Suppressor macrophage (primary cell): ENCODE measurements around the gene BRD3.
"Not testable (repeated sequence)": the region's sequence is repeated elsewhere in the genome, so short reads cannot be mapped to it uniquely, and the experiment has no call there.

ENCODE experiments used
- DNase-seq, 4 experiments: peaks; one replicate each; pipeline ENCODE4 v3.0.0-alpha.2; 2020 to 2022
- total RNA-seq, 17 experiments: gene quantifications; one replicate each; lab custom pipeline; 2026; ENCODE audit warnings: mixed read lengths in 6 of 17, inconsistent platforms in 3 of 17; lab: John Stamatoyannopoulos, UW

The BRD3 gene
- total RNA-seq = 2.2 to 27.1 (median 6.6) reads per million in 17 experiments

DNA sequence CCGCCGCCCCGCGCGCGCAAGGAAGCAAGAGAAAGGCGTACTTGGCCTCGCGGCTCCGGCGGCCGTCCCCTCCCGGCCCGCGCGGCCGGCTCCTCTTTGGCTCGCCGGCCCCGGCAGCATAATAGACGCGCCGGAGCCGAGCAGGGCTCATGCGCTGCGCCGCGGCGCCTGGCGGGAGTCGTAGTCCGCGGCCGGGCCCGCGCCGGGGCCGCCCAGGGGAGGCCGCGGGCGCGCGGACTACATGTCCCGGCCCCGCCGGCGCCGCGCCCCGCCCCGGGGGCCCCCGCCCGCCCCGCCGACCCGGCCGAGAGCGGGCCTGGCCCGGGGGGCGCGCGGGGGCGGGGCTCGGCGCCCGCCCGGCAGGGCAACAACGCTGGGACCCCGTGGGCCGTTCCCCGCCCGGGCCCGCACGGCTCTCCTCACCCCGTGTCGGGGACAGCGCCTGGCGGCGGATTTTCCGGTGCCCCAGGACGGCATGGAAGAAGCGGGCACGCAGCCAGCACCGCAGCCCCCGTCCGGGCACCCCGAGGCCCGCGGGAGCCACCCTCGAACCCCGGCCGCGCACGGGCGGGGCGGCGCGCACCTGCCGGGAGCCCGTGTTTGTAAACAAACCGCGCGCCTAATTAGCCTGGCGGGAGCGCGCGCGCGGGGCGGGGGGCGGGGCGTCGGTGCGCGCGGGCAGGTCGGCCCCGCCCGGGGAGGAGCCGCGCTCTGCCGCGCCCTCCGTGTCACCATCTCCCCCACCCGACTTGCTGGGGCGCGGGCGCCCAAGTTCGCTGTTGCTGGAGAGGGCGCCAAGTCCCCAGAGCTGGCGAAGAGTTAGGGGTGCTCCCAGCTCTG, at the start of gene BRD3:
TSS of gene BRD3 (minus strand) at position 123 of the 840 bp plus-strand sequence. CDS start 14,549 bp downstream, outside the sequence.
- peak; percentile 93 to 99 (median 97) for DNase-seq

DNA sequence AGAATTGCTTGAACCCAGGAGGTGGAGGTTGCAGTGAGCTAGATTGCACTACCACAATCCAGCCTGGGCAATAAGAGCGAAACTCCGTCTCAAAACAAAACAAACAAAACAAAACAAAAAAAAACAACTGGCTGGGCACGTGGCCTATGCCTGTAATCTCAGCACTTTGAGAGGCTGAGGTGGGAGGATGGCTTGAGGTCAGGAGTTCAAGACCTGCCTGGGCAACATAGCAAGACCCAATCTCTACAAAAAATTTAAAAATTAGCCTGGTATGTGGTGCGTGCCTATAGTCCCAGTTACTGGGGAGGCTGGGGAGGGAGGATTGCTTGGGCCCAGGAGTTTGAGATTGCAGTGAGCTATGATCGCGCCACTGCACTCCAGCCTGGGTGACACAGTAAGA, 44.7 kb upstream of the BRD3 start:
- no peak for DNase-seq

DNA sequence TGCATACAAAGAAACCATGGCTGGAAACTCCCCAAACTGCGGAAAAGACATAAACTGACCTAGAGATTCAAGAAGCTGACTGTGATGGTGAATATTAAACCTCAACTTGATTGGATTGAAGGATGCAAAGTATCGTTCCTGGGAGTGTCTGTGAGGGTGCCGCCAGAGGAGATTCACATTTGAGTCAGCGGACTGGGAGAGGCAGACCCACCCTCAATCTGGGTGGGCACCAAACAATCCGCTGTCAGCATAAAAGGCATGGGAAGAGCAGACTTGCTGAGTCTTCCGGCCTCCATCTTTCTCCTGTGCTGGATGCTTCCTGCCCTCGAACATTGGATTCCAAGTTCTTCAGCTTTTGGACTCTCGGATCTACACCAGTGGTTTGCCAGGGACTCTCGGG, 43.2 kb upstream of the BRD3 start:
- no peak for DNase-seq

DNA sequence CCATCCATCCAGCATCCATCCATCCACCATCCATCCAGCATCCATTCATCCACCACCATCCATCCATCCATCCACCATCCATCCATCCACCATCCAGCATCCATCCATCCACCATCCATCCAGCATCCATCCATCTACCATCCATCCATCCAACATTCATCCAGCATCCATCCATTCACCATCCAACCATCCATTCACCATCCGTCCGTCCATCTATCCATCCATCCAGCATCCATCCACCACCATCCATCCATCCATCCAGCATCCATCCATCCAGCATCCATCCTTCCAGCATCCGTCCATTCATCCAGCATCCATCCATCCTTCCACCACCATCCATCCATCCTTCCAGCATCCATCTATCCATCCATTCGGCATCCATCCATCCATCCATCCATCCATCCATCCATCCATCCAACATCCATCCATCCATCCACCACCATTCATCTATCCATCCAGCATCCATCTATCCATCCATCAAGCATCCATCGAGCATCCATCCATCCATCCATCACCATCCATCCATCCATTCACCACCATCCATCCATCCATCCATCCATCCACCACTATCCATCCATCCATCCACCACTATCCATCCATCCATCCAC, 35.7 kb upstream of the BRD3 start:
- no peak for DNase-seq

DNA sequence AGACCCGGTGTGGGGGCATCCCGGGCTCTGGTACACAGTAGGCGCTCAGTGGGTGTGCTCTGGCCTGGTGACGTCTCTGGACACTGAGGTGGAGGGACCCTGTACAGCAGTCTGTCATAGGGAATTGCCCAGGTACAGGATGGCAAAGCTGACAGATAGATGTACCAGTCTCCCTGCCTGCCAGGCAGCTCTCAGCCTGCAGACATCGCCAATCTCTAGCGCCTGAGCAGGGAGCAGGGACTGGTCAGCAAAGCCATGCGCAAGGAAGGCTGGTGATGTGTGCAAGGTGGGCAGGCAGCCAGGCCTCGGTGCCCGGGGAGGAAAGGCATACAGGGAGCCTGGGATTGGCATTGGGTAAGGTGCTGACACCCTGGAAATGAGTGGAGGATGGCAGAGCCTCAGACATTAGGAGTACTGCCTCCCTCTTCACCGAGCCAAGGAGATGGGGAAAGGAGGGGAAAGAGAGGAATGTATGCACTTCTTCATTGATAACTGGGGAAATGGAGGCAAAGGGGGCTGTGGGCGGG, 33.9 kb upstream of the BRD3 start:
- no peak for DNase-seq

DNA sequence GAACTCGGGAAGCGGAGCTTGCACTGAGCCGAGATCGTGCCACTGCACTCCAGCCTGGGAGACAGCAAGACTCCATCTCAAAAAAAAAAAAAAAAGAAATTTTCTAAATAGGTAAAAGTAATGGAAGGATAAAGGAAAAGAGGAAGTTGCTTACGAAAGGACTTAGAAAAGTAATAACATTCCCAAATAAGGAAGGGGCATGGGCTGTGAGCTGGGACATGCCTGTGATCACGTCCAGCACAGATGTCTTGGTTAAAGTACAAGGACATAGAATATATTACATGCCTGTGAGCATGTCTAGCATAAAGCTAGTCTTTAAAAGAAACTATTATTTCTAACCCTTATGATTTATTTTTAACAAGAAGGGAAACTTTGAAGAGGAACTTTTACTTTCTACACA, 33.3 kb upstream of the BRD3 start:
- DNase-seq = peak in 1 of 4 experiments; percentile 14

DNA sequence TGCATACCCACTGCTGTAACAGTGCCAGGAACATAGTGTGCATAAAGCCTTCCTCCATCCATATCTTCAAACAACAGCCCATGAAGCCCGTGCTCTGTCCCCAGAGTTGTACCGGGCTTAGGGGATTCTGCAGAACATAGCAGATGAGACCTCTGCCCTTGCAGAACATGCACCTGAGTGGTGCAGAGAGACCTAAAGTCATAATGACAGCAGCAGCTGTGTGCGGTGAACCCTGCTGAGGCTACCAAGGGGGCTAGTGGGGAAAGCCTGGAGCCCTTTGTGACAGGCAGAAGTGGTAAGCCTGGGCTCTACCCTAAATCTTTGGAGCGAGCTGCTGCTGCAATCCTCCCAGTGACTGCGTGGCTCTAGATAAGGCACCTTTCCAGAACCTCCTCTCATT, 32.2 kb upstream of the BRD3 start:
- DNase-seq = no peak

DNA sequence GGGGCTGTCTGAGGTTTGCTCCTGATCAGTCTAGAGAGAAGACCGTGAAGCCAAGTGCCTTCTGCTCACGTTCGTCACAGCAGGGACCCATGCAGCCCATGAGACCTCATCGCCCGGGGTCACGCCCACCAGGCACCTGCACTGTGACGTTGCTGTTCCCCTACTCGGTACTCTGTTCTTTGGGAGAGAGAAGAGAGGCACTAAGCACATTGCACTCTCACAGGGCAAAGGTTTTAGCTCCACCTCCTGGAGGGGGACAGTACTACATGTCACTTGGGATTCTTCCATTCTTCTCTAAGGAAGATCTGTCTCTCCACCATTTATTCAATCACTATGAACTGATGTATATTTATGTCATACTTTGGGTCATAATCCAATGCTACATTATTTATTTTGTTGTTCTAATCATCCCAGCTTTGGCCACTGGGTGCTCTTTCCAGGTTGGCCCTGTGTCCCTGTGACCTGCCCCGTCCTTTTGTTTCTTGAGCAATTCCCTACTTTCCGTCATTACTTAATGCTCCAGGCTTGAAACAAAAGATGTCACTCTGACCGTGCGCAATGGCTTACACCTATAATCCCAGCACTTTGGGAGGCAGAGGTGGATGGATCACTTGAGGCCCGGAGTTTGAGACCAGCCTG, 31.4 kb upstream of the BRD3 start:
- DNase-seq = peak; percentile 75 to 86 (median 78)

DNA sequence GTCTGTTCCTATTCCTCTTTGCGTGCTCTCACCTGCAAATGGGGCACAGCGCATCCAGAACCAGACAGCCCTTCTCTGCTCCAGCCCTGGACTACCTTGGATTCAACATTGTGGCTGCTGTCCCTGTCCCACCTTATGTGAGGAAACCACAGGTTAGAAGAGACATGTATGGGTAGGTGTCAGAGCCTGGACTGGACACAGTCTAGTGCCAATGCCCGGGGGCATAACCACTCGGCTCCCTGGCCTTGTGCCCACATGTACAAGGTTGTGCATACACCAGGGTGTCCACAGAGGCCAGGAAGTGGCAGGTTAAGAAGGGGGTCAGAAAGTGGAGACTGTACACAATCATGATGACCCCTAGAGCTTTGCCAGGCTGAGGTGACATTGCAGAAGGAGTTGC, 22.1 kb upstream of the BRD3 start:
- DNase-seq = no peak

DNA sequence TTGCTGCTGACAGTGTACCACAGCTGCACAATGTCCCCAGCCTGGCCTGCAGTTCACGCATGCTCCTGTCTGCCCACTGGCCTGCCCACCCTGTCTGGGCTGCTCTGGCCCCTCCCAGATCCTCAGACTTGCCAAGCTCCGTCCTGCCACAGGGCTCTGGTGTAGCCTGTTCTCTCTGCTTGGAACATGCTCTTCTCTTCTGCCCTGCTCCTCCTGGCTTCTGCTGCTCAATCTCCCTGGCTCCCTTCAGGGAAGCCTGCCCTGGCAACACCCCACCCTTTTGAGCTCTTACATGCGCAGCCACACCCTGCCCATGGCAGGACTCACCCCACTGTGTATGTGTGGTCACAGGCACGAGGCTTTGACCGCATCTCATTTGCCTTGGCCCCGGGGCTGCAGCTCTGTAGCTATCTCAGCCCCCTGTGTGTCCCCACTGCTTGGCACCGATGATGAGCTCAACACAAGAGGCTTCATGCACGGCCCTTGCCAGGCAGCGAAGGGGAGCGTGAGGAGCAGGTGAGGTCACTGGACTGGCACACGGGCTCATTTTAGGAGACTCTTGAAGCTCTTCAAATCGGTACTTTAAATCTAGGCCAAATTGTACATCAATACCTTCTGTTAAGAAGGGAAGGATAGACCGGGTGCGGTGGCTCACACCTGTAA, 20.4 kb upstream of the BRD3 start:
- DNase-seq = no peak

DNA sequence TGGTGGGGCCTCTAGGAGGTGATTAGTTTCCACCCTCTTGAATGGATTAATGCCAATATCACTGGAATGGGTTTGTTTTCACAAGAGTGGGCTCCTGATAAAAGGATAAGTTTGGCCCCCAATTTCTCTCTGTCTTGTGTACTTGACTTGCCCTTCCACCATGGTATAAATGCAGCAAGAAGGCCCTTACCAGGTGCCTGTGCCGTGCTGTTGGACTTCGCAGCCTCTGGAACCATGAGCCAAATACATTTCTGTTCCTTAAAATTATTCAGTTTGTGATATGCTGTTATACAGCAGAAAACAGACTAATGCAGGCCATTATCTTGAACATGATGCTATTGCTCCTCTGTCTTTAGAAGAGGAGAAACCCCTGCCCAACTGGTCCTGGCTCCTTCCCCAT, 17.8 kb upstream of the BRD3 start:
- DNase-seq = no peak

DNA sequence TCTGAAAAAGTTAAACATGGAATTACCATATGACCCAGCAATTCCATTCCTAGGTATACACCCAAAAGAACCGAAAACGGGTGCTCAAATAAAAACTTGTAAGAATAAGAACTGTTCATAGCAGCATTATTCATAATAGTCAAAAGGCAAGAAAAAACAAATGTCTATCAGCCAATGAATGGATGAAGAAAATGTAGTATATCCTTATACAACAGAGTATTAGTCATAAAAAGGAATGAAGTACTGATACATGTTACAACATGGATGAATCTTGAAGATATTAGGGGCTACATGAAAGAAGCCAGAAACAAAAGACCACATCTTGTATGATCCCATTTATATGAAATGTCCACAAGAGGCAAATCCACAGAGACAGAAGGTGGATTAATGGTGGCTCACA, 15.6 kb upstream of the BRD3 start:
- no peak for DNase-seq

DNA sequence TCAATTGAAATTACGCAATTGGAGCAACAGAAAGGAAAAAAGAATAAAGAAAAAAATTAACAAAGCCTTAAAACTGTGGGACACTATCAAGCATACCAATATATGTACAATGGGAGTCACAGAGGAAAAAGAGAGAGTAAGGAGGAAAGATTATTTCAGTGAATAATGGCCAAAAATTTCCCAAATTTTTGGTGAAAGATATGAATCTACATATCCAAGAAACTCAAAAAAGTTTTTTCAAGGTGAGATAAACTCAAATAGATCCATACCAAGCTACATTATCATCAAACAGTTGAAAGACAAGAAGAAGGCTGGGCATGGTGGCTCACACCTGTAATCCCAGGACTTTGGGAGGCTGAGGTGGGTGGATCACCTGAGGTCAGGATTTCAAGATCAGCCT, 8.8 kb upstream of the BRD3 start:
- DNase-seq = no peak

DNA sequence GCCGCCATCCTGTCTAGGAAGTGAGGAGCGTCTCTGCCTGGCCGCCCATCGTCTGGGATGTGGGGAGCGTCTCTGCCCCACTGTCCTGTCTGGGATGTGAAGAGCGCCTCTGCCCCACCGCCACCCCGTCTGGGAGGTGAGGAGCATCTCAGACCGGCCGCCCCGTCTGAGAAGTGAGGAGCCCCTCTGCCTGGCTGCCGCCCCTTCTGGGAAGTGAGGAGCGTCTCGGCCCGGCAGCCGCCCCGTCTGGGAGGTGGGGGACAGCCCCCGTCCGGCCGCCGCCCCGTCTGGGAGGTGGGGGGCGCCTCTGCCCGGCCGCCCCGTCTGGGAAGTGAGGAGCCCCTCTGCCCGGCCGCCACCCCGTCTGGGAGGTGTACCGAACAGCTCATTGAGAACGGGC, 7.9 kb upstream of the BRD3 start:
- not testable (repeated sequence) for DNase-seq

DNA sequence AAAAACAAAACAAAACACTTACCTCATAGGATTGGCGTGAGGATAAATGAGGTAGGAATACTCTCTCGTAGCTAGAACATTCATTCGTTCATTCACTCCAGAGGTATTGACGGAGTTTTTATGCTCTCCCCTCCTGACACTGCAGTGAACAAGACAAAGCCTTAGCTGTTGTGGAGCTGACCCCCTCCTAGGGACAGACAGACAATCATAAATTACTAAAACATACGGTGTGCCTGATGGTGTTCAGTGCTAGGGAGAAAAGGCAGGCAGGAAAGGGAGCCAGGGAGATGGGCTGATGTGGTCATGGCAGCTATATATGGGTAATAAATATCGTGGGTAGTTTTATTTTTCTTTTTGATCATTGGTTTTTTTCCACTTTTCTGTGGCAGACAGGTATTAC, 5.7 kb upstream of the BRD3 start:
- DNase-seq = no peak

DNA sequence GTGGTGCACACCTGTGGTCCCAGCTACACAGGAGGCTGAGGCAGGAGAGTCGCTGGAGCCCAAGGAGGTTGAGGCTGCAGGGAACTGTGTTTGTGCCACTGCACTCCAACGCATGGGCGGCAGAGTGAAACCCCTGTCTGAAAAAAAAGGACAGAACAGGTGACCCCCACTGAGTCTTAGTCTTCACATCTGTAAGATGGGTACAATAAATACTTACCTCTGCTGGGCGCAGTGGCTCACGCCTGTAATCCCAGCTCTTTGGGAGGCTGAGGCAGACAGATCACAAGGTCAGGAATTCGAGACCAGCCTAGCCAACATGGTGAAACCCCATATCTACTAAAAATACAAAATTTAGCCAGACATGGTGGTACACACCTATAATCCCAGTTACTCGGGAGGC, 4.9 kb upstream of the BRD3 start:
- not testable (repeated sequence) for DNase-seq

DNA sequence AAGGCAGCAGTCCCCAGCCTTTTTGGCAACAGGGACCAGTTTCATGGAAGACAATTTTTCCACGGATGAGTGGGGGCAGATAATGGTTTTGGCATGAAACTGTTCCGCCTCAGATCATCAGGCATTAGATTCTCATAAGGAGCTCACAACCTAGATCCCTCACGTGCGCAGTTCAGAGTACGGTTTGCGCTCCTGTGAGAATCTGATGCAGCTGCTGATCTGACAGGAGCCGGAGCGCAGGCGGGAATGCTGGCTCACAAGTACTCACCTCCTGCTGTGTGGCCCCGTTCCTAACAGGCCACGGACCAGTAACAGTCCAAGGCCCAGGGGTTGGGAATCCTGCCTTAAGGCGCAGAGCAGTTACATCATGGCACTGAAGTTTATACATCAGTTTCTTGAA, 3.3 kb upstream of the BRD3 start:
- no peak for DNase-seq

DNA sequence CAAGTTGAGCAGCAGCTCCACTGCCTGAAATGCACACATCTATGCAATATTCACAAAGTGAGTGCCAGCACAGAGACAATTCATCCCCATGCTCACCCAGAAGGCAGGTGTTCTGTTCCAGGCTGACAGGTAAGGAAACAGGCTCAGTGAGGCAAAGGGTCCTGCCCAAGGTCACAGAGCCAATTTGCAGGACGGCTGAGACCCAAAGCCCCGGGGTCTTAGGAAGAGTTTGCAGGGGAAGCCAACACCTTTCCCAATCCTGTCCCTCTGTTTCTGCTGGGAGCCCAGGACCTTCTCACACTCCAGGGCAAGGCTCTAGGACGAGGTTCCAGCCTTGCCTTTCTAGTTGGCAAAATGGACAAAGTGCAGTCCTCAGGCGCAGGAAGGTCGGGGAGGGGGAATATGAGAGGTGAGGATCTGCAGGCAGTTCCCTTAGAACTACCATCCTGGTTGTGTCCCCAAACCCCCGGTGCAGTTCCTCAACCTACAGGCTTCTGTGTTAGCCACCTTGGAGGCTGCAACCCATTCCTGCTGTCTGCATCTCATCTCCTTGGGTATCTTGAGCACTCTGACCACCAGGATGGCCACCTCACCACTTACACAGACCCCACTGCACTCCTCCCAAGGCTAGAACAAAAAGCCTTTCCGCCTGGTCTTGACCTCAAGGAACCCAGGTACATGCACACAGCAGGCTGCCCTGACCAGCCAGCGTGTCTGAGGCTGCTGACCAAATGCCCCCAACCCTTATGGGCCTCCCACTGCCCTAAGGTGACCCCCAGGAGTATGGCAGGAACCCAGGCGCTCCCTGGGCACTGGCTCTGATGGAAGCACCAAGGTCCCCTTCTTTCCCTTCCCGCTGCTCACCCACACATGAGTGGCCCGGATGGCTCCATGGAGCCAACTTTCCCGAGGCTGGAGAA, 1.9 kb upstream of the BRD3 start:
- no peak for DNase-seq

DNA sequence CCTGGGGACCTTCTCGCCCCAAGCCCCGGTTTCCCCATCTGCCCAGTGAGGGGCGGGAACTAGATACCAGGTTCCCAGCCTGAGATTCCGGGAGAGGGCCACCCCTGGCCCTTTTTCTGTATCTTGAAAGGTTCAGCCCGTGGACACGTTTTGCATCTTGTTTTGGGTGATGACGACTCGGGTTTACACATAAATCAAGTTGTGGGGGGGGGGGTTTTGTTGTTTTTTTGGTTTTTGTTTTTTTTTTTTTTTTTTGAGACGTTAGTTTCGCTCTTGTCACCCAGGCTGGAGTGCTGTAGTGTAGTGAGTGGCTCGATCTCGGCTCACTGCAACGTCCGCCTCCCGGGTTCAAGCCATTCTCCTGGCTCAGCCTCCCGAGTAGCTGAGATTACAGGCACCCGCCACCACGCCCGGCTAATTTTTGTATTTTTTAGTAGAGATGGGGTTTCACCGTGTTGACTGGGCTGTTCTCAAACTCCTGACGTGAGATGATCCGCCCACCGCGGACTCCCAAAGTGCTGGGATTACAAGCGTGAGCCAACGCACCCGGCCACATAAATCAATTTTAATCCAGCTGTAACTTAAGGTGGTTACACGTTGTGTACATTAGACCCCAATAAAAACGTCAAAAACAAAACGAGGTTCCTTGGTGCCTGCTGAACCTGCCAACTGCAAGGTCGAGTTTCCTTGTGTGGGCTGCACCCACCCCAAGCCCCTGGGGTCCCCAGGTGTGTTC, 1.1 kb upstream of the BRD3 start:
- DNase-seq = no peak

DNA sequence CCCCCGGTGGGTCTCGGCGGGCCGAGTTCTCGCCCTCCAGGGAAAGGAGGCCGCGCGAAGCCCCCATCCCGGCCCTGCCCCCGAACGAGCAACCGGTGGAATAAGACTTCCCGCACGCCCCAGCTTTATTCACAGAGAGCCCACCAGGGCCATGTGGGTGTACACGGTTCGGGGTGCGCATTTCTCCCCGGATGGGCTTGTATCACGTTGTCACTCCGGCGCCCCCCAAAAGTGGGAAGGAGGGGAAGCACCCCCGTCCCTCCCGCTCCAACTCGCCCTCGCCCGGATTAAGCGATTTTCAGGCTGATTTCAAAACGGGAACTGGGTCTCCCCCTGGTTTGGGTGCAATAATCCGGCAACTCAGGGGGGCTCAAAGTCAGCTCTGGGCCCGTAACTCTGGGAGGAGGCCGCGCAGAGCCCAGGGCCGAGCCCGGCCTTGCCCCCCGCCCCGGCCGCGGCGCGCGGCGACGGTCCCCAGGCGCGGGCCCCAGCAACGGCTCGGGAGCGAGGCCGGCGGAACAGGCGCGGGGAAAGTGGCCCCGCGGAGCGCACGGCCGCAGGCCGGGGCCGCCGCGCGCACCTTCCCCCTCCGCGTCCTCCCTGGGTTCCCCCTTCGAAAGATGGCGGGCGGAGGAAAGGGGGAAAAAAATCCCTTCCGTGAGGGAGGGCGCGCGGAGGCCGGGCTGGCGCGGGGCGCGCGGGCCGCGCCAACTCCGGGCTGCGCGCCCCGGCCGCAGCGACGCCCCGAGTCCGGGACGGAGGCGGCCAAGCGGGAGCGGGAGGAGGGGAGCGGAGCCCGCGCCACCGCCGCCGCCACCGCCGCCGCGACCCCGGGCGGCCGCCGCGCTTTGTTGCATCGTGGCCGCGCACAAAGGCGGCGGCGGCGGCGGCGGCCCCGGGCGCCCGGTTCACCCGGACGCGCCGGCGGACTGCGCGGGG, 644 bp downstream of the BRD3 start:
- peak; percentile 19 to 71 (median 44) for DNase-seq
